GM18519 (cell line): ENCODE data around the gene EPN3.
A peak's percentile ranks its signal among the peaks of the same experiment; 100 is the strongest.

ENCODE experiments used
- ATAC-seq: cut with Tn5 transposase; IDR thresholded peaks from one replicate; pipeline ENCODE4 v1.9.1; 2021; ENCODE audit warnings: mild to moderate bottlenecking, moderate library complexity; ENCODE audit not compliant: unreplicated experiment, low FRiP score

Gene EPN3

GRCh38 chr17:50508573-50509460 lies 23.7 kb upstream of the EPN3 start:
- no peak for ATAC-seq

- peak; percentile 66 for ATAC-seq
Observed at GRCh38 chr17:50511058-50511457, 21.5 kb upstream of the EPN3 start.

GRCh38 chr17:50513495-50513894 lies 19.0 kb upstream of the EPN3 start:
- no peak for ATAC-seq

GRCh38 chr17:50514388-50514787 lies 18.1 kb upstream of the EPN3 start:
- ATAC-seq, result no peak

- ATAC-seq, result no peak
Observed at GRCh38 chr17:50514936-50515702, 17.4 kb upstream of the EPN3 start.

GRCh38 chr17:50517011-50517410 lies 15.5 kb upstream of the EPN3 start:
- no peak for ATAC-seq

- no peak for ATAC-seq
Observed at GRCh38 chr17:50517504-50518383, 14.8 kb upstream of the EPN3 start.

- no peak for ATAC-seq
Observed at GRCh38 chr17:50518384-50519023, 14.0 kb upstream of the EPN3 start.

- no peak for ATAC-seq
Observed at GRCh38 chr17:50519141-50519834, 13.2 kb upstream of the EPN3 start.

GRCh38 chr17:50520483-50520882 lies 12.1 kb upstream of the EPN3 start:
- no peak for ATAC-seq

GRCh38 chr17:50521514-50521913 lies 11.0 kb upstream of the EPN3 start:
- no peak for ATAC-seq

GRCh38 chr17:50522766-50523165 lies 9.8 kb upstream of the EPN3 start:
- ATAC-seq, result no peak

GRCh38 chr17:50523208-50523607 lies 9.3 kb upstream of the EPN3 start:
- no peak for ATAC-seq

- ATAC-seq, result no peak
Observed at GRCh38 chr17:50524838-50525237, 7.7 kb upstream of the EPN3 start.

- ATAC-seq, result no peak
Observed at GRCh38 chr17:50527155-50527762, 5.3 kb upstream of the EPN3 start.

GRCh38 chr17:50527949-50528474 lies 4.5 kb upstream of the EPN3 start:
- no peak for ATAC-seq

GRCh38 chr17:50529849-50530248 lies 2.7 kb upstream of the EPN3 start:
- ATAC-seq, result no peak

GRCh38 chr17:50531428-50532025 lies 1.0 kb upstream of the EPN3 start:
- no peak for ATAC-seq

GRCh38 chr17:50533185-50533584 lies 650 bp downstream of the EPN3 start:
- no peak for ATAC-seq
